Right lobe of liver (tissue), 6 donors: ENCODE results near the gene SULT1C2. TPM values are rescaled to one million over a fixed set of nuclear protein-coding genes. Genes with fewer than 3 reads are reported as not detected.

Source experiments
- ATAC-seq, 4 donors: fragments of 200-7000 bp; cut with Tn5 transposase; one replicate each; pipeline ENCODE4 v1.9.1; 2020; ENCODE audit warnings: mild to moderate bottlenecking in 4 of 4, moderate library complexity in 4 of 4
- DNase-seq, 3 donors: peaks; one replicate each; pipeline ENCODE4 v3.0.0-alpha.2; 2020
- H3K27ac ChIP-seq, 3 donors: fragments of 200-600 bp; one replicate each; pipeline ENCODE4 v1.8.0; 2022
- H3K27me3 ChIP-seq, 2 donors: fragments of 200-600 bp; one replicate each; pipeline ENCODE4 v1.8.0; 2022
- H3K36me3 ChIP-seq, 4 donors: fragments of 200-600 bp; sonication (generic) in 1 of 4; one replicate each; pipeline versions ENCODE4 v1.5.1 to v1.8.0; 2017 to 2022; ENCODE audit warnings: control low read depth in 1 of 4
- H3K4me1 ChIP-seq, 4 donors: fragments of 200-600 bp; sonication (generic) in 1 of 4; one replicate each; pipeline versions ENCODE4 v1.5.1 to v1.8.0; 2017 to 2022; ENCODE audit warnings: control low read depth in 1 of 4
- H3K4me3 ChIP-seq, 3 donors: fragments of 200-600 bp; one replicate each; pipeline ENCODE4 v1.8.0; 2022
- H3K9me3 ChIP-seq, 4 donors: fragments of 200-600 bp; sonication (generic) in 1 of 4; one replicate each; pipeline versions ENCODE4 v1.5.1 to v1.8.0; 2017 to 2022; ENCODE audit warnings: control low read depth in 1 of 4
- CTCF ChIP-seq, 4 donors: fragments of 200-600 bp in 3 of 4; fragments of 450-650 bp in 1 of 4; IDR thresholded peaks; one replicate each; pipeline versions ENCODE4 v1.5.1 to v1.8.0; 2016 to 2022; ENCODE audit warnings: antibody characterized with exemption in 4 of 4, mild to moderate bottlenecking in 2 of 4
- POLR2A ChIP-seq: fragments of 450-650 bp; IDR thresholded peaks from one replicate; pipeline ENCODE4 v1.6.1; 2017; ENCODE audit warnings: antibody characterized with exemption, mild to moderate bottlenecking
- WGBS: methylation state at CpG from one replicate; pipeline ENCODE4 v1.1.6; 2018; ENCODE audit warnings: low coverage, low lambda C conversion rate; ENCODE audit not compliant: insufficient coverage; ENCODE audit errors: missing lambda C conversion rate; 5-methylcytosine and 5-hydroxymethylcytosine counted together
- intact Hi-C, 2 donors: fragments of 100-400 bp; cut with DNase I; formaldehyde crosslinking; loops; one replicate each; pipeline versions ENCODE4 v1.11.2 to v1.14.1; 2022
- total RNA-seq, 6 experiments: library from RNA; depleted of rRNA in 2 of 6; stranded (reverse); fragments of >200 nt in 2 of 6; fragmentation: NEBNext Ultra II Directional in 3 of 6; extraction: Animal tissue kit (Norgen Biotek cat#: 25700) in 3 of 6; gene quantifications; one replicate each; pipeline versions ENCODE4 v1.1.0 to v1.2.4, GENCODE V29; 2016 to 2023
- donor health status: DM: no; HTN: yes; CAD: no.
- donor health status: DM: no; HTN: no; CAD: no.
- donor health status: DM: no; HTN: no; CAD: no.
- donor health status: DM: no; HTN: yes; CAD: no.
- donor health status: DM: no; HTN: yes; CAD: no.

The SULT1C2 gene
- total RNA-seq, 6 experiments from 2014 or later, result 0.87 to 31.2 (median 2.0) TPM; not detected in 1

DNA sequence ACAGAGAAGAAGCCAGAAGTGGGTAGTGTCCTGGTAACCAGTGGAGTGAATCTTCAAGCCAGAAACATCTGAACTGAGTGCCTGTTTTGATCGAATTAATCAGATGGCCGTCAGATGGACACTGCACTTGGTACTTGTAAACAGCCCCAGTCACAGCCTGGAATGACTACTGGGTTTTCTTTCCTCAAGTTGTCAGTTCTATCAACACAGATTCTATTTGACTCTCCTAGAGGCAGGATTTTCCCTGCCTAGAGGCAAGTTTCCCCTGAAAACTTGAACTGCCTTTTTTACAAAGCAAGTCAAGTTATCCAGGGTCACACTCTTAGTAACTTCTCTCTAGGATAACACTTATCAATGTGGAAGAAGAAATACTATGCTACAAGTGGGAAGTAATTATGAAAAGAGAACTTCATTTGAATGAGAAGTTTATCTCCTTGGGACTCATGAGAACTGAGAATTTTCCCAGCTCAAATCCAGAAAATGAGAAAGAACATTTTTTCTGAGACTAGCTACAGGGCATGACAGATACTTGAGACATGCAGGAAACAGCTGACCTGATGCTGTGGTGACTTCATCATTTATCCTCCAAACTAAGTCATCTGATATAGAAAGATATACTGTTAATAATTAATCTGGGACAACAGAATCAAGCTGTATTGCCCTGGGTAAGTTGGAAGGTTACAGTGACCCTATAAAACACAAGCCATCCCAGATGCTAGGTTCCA is 36.0 kb downstream of the SULT1C2 start:
- 54% methylated on average over 2 of the region's 2 CpGs for WGBS

GRCh38 chr2:108325756-108326155 is 37.1 kb downstream of the SULT1C2 start:
- Histone ChIP-seq H3K4me1 (no peaks in the 10 kb centered on the region), H3K4me3 (no peak overlapping the region), H3K27ac (no peak overlapping the region), H3K27me3 (no peaks in the 10 kb centered on the region), H3K36me3 (no peaks in the 10 kb centered on the region), H3K9me3 (no peaks in the 10 kb centered on the region)
- intact Hi-C loops, result no loop called here
- no peak for TF ChIP-seq CTCF (IDR thresholded peaks at IDR 0.05)
- no peak for TF ChIP-seq POLR2A
- WGBS, result 81% methylated on average over 2 of the region's 2 CpGs
- DNase-seq (no peak), ATAC-seq (peak in 1 of 4 donors; percentile 18)

More for the DNA sequence above, 36.0 kb downstream of the SULT1C2 start:
- intact Hi-C loops, result no loop called here
- no peaks in the 10 kb centered on the region for H3K27me3 ChIP-seq
- H3K27ac ChIP-seq, result no peak overlapping the region
- TF ChIP-seq CTCF (IDR thresholded peaks at IDR 0.05) (no peak), POLR2A (no peak)
- H3K9me3 ChIP-seq, result no peaks in the 10 kb centered on the region
- no peak for ATAC-seq
- no peaks in the 10 kb centered on the region for H3K4me1 ChIP-seq
- H3K4me3 ChIP-seq, result no peak overlapping the region
- DNase-seq, result no peak
- H3K36me3 ChIP-seq, result no peaks in the 10 kb centered on the region

GRCh38 chr2:108329771-108330170 is 41.1 kb downstream of the SULT1C2 start:
- DNase-seq (no peak), ATAC-seq (no peak)
- Histone ChIP-seq H3K9me3 (no peaks in the 10 kb centered on the region), H3K4me1 (no peaks in the 10 kb centered on the region), H3K27ac (no peak overlapping the region), H3K4me3 (no peak overlapping the region), H3K27me3 (no peaks in the 10 kb centered on the region), H3K36me3 (no peaks in the 10 kb centered on the region)
- no peak for TF ChIP-seq POLR2A
- TF ChIP-seq CTCF (IDR thresholded peaks at IDR 0.05), result no peak
- intact Hi-C loops, result no loop called here
- 75% methylated on average over 2 of the region's 2 CpGs for WGBS

DNA sequence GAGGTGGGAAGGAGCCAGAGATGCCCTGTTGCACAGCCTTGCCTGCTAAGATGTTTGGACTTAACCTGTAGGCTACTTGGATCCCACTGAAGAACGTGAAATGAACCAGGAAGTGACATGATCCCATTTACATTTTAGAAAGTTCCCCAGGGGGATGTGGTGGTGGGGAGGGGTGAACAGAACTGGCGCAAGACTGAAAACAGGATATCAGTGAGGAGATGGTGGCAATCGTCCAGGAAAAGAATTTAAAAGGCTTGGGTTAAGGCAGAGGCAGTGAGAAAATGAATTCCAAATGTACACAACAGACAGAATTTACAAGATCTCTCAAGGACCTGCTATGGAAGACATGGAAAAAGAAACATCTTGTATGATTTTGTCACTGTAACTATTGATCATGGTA is 42.3 kb downstream of the SULT1C2 start:
- WGBS, result 9% methylated on average over 3 of the region's 3 CpGs
- ATAC-seq (no peak), DNase-seq (no peak)
- intact Hi-C loops, result no loop called here
- H3K4me3 ChIP-seq, result no peak overlapping the region
- no peaks in the 10 kb centered on the region for H3K9me3 ChIP-seq
- H3K4me1 ChIP-seq, result no peaks in the 10 kb centered on the region
- H3K27me3 ChIP-seq, result no peaks in the 10 kb centered on the region
- H3K36me3 ChIP-seq, result no peaks in the 10 kb centered on the region
- H3K27ac ChIP-seq, result no peak overlapping the region
- TF ChIP-seq POLR2A (no peak), CTCF (IDR thresholded peaks at IDR 0.05) (no peak)
